ENCODE results near the gene RBL2. TPM values are rescaled to one million over a fixed set of nuclear protein-coding genes. Genes with fewer than 3 reads are reported as not detected.

The RBL2 gene
- polyA plus RNA-seq, 1 donor from 2014 or later, result 146 TPM

DNA sequence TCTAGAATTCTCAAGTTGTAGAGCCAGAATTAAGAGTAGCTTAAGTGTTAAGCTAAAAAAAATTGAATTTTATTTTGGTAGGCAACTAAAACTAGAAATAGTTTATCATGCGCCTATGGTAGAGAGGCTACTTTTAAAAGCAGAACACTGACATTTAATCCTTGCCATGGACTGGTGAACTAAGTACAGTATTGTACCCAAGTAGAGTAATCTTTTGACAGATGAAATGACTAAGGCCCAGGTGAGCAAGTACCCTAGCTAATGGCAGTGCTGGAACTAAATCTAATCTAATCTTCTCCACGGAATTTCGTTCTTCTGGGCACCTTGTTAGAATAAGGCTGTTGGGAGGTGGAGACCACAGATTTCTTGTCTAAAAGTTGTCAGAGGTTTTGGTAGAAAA lies 11.8 kb downstream of the RBL2 start:
- H3K27ac ChIP-seq (ENCODE audit: low read length), result no peak overlapping the region
- no peaks in the 10 kb centered on the region for H3K27me3 ChIP-seq (ENCODE audit: insufficient read depth, low read depth, low read length)
- H3K9me2 ChIP-seq (ENCODE audit: insufficient read depth, low read length), result no peaks in the 10 kb centered on the region
- TF ChIP-seq POLR2AphosphoS5 (IDR thresholded peaks at IDR 0.05) (no peak), MXI1 (conservative IDR thresholded peaks at IDR 0.05; ENCODE audit: poor library complexity, severe bottlenecking) (no peak), SMC3 (conservative IDR thresholded peaks at IDR 0.05; ENCODE audit: poor library complexity) (no peak), EP300 (conservative IDR thresholded peaks at IDR 0.05; ENCODE audit: poor library complexity, severe bottlenecking) (no peak), TAF1 (IDR thresholded peaks at IDR 0.05; ENCODE audit: low read depth) (no peak), CTCF (IDR thresholded peaks at IDR 0.05; ENCODE audit: poor library complexity, severe bottlenecking) (no peak), EZH2 (IDR thresholded peaks at IDR 0.05; ENCODE audit: borderline replicate concordance, insufficient read depth, low read length, poor library complexity, severe bottlenecking) (no peak), RAD21 (conservative IDR thresholded peaks at IDR 0.05) (no peak)
- TF ChIP-seq, protein P1, sequence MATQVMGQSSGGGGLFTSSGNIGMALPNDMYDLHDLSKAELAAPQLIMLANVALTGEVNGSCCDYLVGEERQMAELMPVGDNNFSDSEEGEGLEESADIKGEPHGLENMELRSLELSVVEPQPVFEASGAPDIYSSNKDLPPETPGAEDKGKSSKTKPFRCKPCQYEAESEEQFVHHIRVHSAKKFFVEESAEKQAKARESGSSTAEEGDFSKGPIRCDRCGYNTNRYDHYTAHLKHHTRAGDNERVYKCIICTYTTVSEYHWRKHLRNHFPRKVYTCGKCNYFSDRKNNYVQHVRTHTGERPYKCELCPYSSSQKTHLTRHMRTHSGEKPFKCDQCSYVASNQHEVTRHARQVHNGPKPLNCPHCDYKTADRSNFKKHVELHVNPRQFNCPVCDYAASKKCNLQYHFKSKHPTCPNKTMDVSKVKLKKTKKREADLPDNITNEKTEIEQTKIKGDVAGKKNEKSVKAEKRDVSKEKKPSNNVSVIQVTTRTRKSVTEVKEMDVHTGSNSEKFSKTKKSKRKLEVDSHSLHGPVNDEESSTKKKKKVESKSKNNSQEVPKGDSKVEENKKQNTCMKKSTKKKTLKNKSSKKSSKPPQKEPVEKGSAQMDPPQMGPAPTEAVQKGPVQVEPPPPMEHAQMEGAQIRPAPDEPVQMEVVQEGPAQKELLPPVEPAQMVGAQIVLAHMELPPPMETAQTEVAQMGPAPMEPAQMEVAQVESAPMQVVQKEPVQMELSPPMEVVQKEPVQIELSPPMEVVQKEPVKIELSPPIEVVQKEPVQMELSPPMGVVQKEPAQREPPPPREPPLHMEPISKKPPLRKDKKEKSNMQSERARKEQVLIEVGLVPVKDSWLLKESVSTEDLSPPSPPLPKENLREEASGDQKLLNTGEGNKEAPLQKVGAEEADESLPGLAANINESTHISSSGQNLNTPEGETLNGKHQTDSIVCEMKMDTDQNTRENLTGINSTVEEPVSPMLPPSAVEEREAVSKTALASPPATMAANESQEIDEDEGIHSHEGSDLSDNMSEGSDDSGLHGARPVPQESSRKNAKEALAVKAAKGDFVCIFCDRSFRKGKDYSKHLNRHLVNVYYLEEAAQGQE (IDR thresholded peaks at IDR 0.05; ENCODE audit: borderline replicate concordance), result no peak
- H3K4me2 ChIP-seq (ENCODE audit: low read length), result no peak overlapping the region
- no peak overlapping the region for H3K4me3 ChIP-seq (ENCODE audit: low read length)
- no peak overlapping the region for H3K9ac ChIP-seq (ENCODE audit: low read length)
- no peaks in the 10 kb centered on the region for H3K79me2 ChIP-seq (replicated peaks; ENCODE audit: insufficient read depth, low read length)
- H2AFZ ChIP-seq (ENCODE audit: low read depth, low read length), result no peak overlapping the region
- no peaks in the 10 kb centered on the region for H3F3A ChIP-seq (ENCODE audit: insufficient read depth, low read length, poor library complexity, severe bottlenecking)
- H4K20me1 ChIP-seq (ENCODE audit: insufficient read depth), result no peaks in the 10 kb centered on the region
- H3K9me3 ChIP-seq (ENCODE audit: low read length), result no peaks in the 10 kb centered on the region
- H3K36me3 ChIP-seq (ENCODE audit: insufficient read depth, low read length), result peaks cover 7% of the 10 kb centered on the region

DNA sequence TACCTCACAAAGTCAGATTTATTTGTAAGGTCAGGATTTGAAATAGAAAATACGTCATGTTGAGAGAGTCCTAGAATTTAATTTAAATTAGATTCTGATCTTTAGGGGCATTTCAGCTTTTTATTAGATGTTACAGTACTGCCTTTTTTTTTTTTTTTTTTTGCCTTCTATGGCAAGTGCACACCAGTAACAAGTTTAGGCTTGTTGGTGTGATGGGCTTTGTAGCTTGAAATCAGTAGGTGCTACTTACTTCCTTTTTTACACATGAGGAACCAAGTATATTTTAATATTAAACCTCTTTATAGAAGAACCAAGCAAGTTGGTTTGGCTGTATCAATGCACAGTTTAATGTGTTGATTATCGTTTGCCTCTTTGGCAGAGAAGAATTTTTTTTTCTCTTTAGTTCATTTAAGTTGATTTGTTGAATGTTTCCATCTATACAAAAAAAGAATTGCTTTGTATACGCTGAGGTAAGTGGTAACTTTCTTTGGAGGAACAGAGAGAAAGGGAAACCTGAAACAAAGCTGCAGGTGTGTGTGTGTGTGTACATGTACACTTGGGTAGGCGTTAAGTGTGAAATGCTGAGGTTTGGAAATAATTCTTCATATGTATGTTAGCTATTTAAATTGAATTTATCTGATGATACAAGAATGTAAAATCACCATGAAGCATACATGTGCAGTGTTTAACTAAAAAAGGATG lies 15.7 kb downstream of the RBL2 start:
- no peaks in the 10 kb centered on the region for H3K79me2 ChIP-seq (replicated peaks; ENCODE audit: insufficient read depth, low read length)
- H3K9ac ChIP-seq (ENCODE audit: low read length), result no peak overlapping the region

More for the DNA sequence above, 15.7 kb downstream of the RBL2 start:
- no peak overlapping the region for H3K27ac ChIP-seq (ENCODE audit: low read length)
- no peaks in the 10 kb centered on the region for H3K27me3 ChIP-seq (ENCODE audit: insufficient read depth, low read depth, low read length)
- H3F3A ChIP-seq (ENCODE audit: insufficient read depth, low read length, poor library complexity, severe bottlenecking), result no peaks in the 10 kb centered on the region
- no peaks in the 10 kb centered on the region for H4K20me1 ChIP-seq (ENCODE audit: insufficient read depth)
- H3K36me3 ChIP-seq (ENCODE audit: insufficient read depth, low read length), result peaks cover 7% of the 10 kb centered on the region
- no peak overlapping the region for H2AFZ ChIP-seq (ENCODE audit: low read depth, low read length)
- no peaks in the 10 kb centered on the region for H3K9me2 ChIP-seq (ENCODE audit: insufficient read depth, low read length)
- H3K4me3 ChIP-seq (ENCODE audit: low read length), result no peak overlapping the region
- no peak for TF ChIP-seq SMC3 (conservative IDR thresholded peaks at IDR 0.05; ENCODE audit: poor library complexity)
- TF ChIP-seq POLR2AphosphoS5 (IDR thresholded peaks at IDR 0.05), result no peak
- no peak for TF ChIP-seq TAF1 (IDR thresholded peaks at IDR 0.05; ENCODE audit: low read depth)
- no peak for TF ChIP-seq MXI1 (conservative IDR thresholded peaks at IDR 0.05; ENCODE audit: poor library complexity, severe bottlenecking)
- TF ChIP-seq EP300 (conservative IDR thresholded peaks at IDR 0.05; ENCODE audit: poor library complexity, severe bottlenecking), result no peak
- no peak for TF ChIP-seq CTCF (IDR thresholded peaks at IDR 0.05; ENCODE audit: poor library complexity, severe bottlenecking)
- TF ChIP-seq, protein P1 (IDR thresholded peaks at IDR 0.05; ENCODE audit: borderline replicate concordance), result no peak
- TF ChIP-seq EZH2 (IDR thresholded peaks at IDR 0.05; ENCODE audit: borderline replicate concordance, insufficient read depth, low read length, poor library complexity, severe bottlenecking), result no peak
- TF ChIP-seq RAD21 (conservative IDR thresholded peaks at IDR 0.05), result no peak
- no peaks in the 10 kb centered on the region for H3K9me3 ChIP-seq (ENCODE audit: low read length)
- H3K4me2 ChIP-seq (ENCODE audit: low read length), result no peak overlapping the region

Measured in neural cell (in vitro differentiated cells).